ENCODE data around the gene STK36. TPM values are rescaled to one million over a fixed set of nuclear protein-coding genes. Genes with fewer than 3 reads are reported as not detected.

STK36 gene
- total and polyA plus RNA-seq, 2 donors (not counting 1 experiment from before 2014, with no cell fraction given) = 29.0 to 42.9 TPM

- no peak overlapping the region for H3K27ac Mint-ChIP-seq
Measured at GRCh38 chr2:218622606-218623365, 49.1 kb upstream of the STK36 start.

More at GRCh38 chr2:218622606-218623365, 49.1 kb upstream of the STK36 start:
- H3K9me3 Mint-ChIP-seq (ENCODE audit: insufficient read depth) = no peaks in the 10 kb centered on the region
- peaks cover 0 to 3% of the 10 kb centered on the region in 2 donors for H3K4me1 ChIP-seq (ENCODE audit: control insufficient read depth in 2 of 2, insufficient read depth in 2 of 2, low read length in 2 of 2)
- 63% methylated on average over 4 of the region's 7 CpGs for WGBS (ENCODE audit: insufficient coverage)
- H3K27me3 Mint-ChIP-seq = no peaks in the 10 kb centered on the region
- POLR2A ChIA-PET = no interaction called here
- no peaks in the 10 kb centered on the region for H3K9me3 ChIP-seq (ENCODE audit: control extremely low read depth in 1 of 3, control insufficient read depth in 2 of 3, insufficient read depth in 1 of 3, low read length in 2 of 3)
- no peak overlapping the region for H3K9ac ChIP-seq (ENCODE audit: low read length)
- H3K27me3 ChIP-seq (replicated peaks in 1 of 4; ENCODE audit: control extremely low read depth in 1 of 4, control insufficient read depth in 3 of 4, insufficient read depth in 4 of 4, low read length in 3 of 4) = no peaks in the 10 kb centered on the region
- H3K4me1 Mint-ChIP-seq = peaks cover 4% of the 10 kb centered on the region
- peak overlapping the region; percentile 42 for H2AFZ ChIP-seq (ENCODE audit: insufficient read depth, low read depth, low read length, poor library complexity, severe bottlenecking)
- no peaks in the 10 kb centered on the region for H3K36me3 ChIP-seq (replicated peaks in 1 of 2; ENCODE audit: control extremely low read depth in 1 of 2, control insufficient read depth in 1 of 2, extremely low read depth in 1 of 2, insufficient read depth in 2 of 2, low read length in 1 of 2)
- no peak overlapping the region for H3K4me3 Mint-ChIP-seq
- no peak overlapping the region for H3K27ac ChIP-seq (ENCODE audit: low read length in 2 of 2)
- CTCF ChIA-PET = no interaction called here
- no peak for ATAC-seq (ENCODE audit: low read depth)
- H3K4me2 ChIP-seq (replicated peaks; ENCODE audit: low read depth, low read length, poor library complexity, severe bottlenecking) = no peak overlapping the region
- no peak for DNase-seq
- no peaks in the 10 kb centered on the region for H4K20me1 ChIP-seq (ENCODE audit: control insufficient read depth, insufficient read depth, low read length, poor library complexity, severe bottlenecking)
- intact Hi-C loops (cut with micrococcal nuclease) = no loop called here
- H3K79me2 ChIP-seq (ENCODE audit: control insufficient read depth, insufficient read depth, low read length) = no peaks in the 10 kb centered on the region
- no peak overlapping the region for H3K4me3 ChIP-seq (ENCODE audit: control extremely low read depth in 1 of 5, extremely low read depth in 1 of 5, insufficient read depth in 1 of 5, low read depth in 2 of 5, low read length in 4 of 5)
- TF ChIP-seq EZH2 (IDR thresholded peaks at IDR 0.05; ENCODE audit: borderline replicate concordance, insufficient read depth, low read depth, low read length, poor library complexity, severe bottlenecking) (no peak), CTCF (IDR thresholded peaks at IDR 0.05) (no peak)

Data from B cell (primary cell).